KMS-11 (cell line): ENCODE results near the gene ABCB8.

ENCODE experiments used
- H2AFZ ChIP-seq: fragments of 200-600 bp; sonication (generic); 2 replicates; pipeline ENCODE4 v1.6.1; 2016; ENCODE audit warnings: antibody characterized with exemption, mixed run types, low read depth
- H3K27ac ChIP-seq: fragments of 200-600 bp; sonication (generic); 2 replicates; pipeline ENCODE4 v1.6.1; 2016; ENCODE audit warnings: mild to moderate bottlenecking, mixed run types
- H3K27me3 ChIP-seq: fragments of 200-600 bp; sonication (generic); 2 replicates; pipeline ENCODE4 v1.6.1; 2017; ENCODE audit warnings: mild to moderate bottlenecking, low read depth, mixed run types, moderate library complexity; ENCODE audit not compliant: insufficient read depth
- H3K36me3 ChIP-seq: fragments of 200-600 bp; sonication (generic); 2 replicates; pipeline ENCODE4 v1.6.1; 2017; ENCODE audit warnings: mild to moderate bottlenecking, mixed run types; ENCODE audit not compliant: insufficient read depth
- H3K4me1 ChIP-seq: fragments of 200-600 bp; sonication (generic); 2 replicates; pipeline ENCODE4 v1.6.1; 2016; ENCODE audit warnings: mild to moderate bottlenecking, low read depth, mixed run types; ENCODE audit not compliant: poor library complexity, severe bottlenecking
- H3K4me2 ChIP-seq: fragments of 200-600 bp; sonication (generic); 2 replicates; pipeline ENCODE4 v1.7.0; 2016; ENCODE audit warnings: mild to moderate bottlenecking, mixed run types
- H3K4me3 ChIP-seq: fragments of 200-600 bp; sonication (generic); IDR thresholded peaks from 2 replicates; pipeline ENCODE4 v1.6.1; 2017; ENCODE audit warnings: low read depth, low read length, mixed read lengths; ENCODE audit not compliant: insufficient read depth
- H3K79me2 ChIP-seq: fragments of 200-600 bp; sonication (generic); 2 replicates; pipeline ENCODE4 v1.6.1; 2016; ENCODE audit warnings: low read depth, mixed run types; ENCODE audit not compliant: insufficient read depth
- H3K9ac ChIP-seq: fragments of 200-600 bp; sonication (generic); 2 replicates; pipeline ENCODE4 v1.6.1; 2016; ENCODE audit warnings: mild to moderate bottlenecking, mixed run types
- H4K20me1 ChIP-seq: fragments of 200-600 bp; sonication (generic); 2 replicates; pipeline ENCODE4 v1.6.1; 2016; ENCODE audit warnings: mild to moderate bottlenecking, mixed run types; ENCODE audit not compliant: insufficient read depth
- CTCF ChIP-seq: fragments of 200-600 bp; sonication (generic); conservative IDR thresholded peaks from 2 replicates; pipeline ENCODE4 v1.6.1; 2017; ENCODE audit warnings: low read depth, mild to moderate bottlenecking, antibody characterized with exemption, low read length, moderate library complexity, mixed read lengths

ABCB8 gene

GRCh38 chr7:150996376-150997074, 31.7 kb upstream of the ABCB8 start:
- H4K20me1 ChIP-seq = no peaks in the 10 kb centered on the region
- H3K79me2 ChIP-seq = no peaks in the 10 kb centered on the region
- peaks cover 22% of the 10 kb centered on the region; the same call in 1 of the 2 replicates for H3K27me3 ChIP-seq
- TF ChIP-seq CTCF = no peak
- H3K27ac ChIP-seq = no peak overlapping the region
- H2AFZ ChIP-seq = no peak overlapping the region
- H3K4me1 ChIP-seq = no peaks in the 10 kb centered on the region
- H3K9ac ChIP-seq = no peak overlapping the region
- no peak overlapping the region for H3K4me3 ChIP-seq
- H3K4me2 ChIP-seq = no peak overlapping the region
- no peaks in the 10 kb centered on the region for H3K36me3 ChIP-seq

GRCh38 chr7:150997075-150997511, 31.2 kb upstream of the ABCB8 start:
- no peak overlapping the region for H3K9ac ChIP-seq
- H3K4me2 ChIP-seq = no peak overlapping the region

GRCh38 chr7:150997817-150998216, 30.4 kb upstream of the ABCB8 start:
- no peak overlapping the region for H3K4me2 ChIP-seq
- H3K4me1 ChIP-seq = no peaks in the 10 kb centered on the region
- no peak for TF ChIP-seq CTCF

More at GRCh38 chr7:150997075-150997511, 31.2 kb upstream of the ABCB8 start:
- Histone ChIP-seq H4K20me1 (no peaks in the 10 kb centered on the region), H2AFZ (no peak overlapping the region), H3K27me3 (peaks cover 16% of the 10 kb centered on the region; the same call in 1 of the 2 replicates), H3K4me3 (no peak overlapping the region), H3K36me3 (no peaks in the 10 kb centered on the region), H3K79me2 (no peaks in the 10 kb centered on the region), H3K27ac (no peak overlapping the region), H3K4me1 (no peaks in the 10 kb centered on the region)
- TF ChIP-seq CTCF = no peak

GRCh38 chr7:150998341-150998740, 29.9 kb upstream of the ABCB8 start:
- H3K27ac ChIP-seq = no peak overlapping the region

More at GRCh38 chr7:150997817-150998216, 30.4 kb upstream of the ABCB8 start:
- no peaks in the 10 kb centered on the region for H4K20me1 ChIP-seq
- no peaks in the 10 kb centered on the region for H3K79me2 ChIP-seq
- no peak overlapping the region for H3K27ac ChIP-seq
- H3K4me3 ChIP-seq = no peak overlapping the region
- no peaks in the 10 kb centered on the region for H3K36me3 ChIP-seq
- H3K27me3 ChIP-seq = peaks cover 9% of the 10 kb centered on the region; the same call in 1 of the 2 replicates
- no peak overlapping the region for H2AFZ ChIP-seq
- H3K9ac ChIP-seq = no peak overlapping the region

More at GRCh38 chr7:150998341-150998740, 29.9 kb upstream of the ABCB8 start:
- no peak for TF ChIP-seq CTCF
- no peak overlapping the region for H2AFZ ChIP-seq
- peaks cover 7% of the 10 kb centered on the region; the same call in 1 of the 2 replicates for H3K27me3 ChIP-seq
- no peaks in the 10 kb centered on the region for H3K4me1 ChIP-seq
- H3K79me2 ChIP-seq = no peaks in the 10 kb centered on the region
- no peaks in the 10 kb centered on the region for H3K36me3 ChIP-seq
- no peak overlapping the region for H3K9ac ChIP-seq
- no peak overlapping the region for H3K4me2 ChIP-seq
- no peak overlapping the region for H3K4me3 ChIP-seq
- H4K20me1 ChIP-seq = no peaks in the 10 kb centered on the region
